EH (cell line): ENCODE results near the gene TAB2.
"Not testable (repeated sequence)": the region's sequence is repeated elsewhere in the genome, so short reads cannot be mapped to it uniquely, and the experiment has no call there.

Experiments
- DNase-seq: peaks from one replicate; pipeline ENCODE4 v3.0.0-alpha.2; 2015; ENCODE audit warnings: low read depth

Gene TAB2

GRCh38 chr6:149444360-149445094 is 127.0 kb downstream of the TAB2 start:
- not testable (repeated sequence) for DNase-seq

GRCh38 chr6:149445095-149445466 is 127.6 kb downstream of the TAB2 start:
- no peak for DNase-seq

GRCh38 chr6:149445573-149445972 is 128.1 kb downstream of the TAB2 start:
- DNase-seq: no peak

GRCh38 chr6:149446791-149447376 is 129.4 kb downstream of the TAB2 start:
- DNase-seq: no peak

- no peak for DNase-seq
Measured at GRCh38 chr6:149448821-149449453, 131.4 kb downstream of the TAB2 start.

- DNase-seq: no peak
Measured at GRCh38 chr6:149449831-149450678, 132.5 kb downstream of the TAB2 start.

GRCh38 chr6:149450679-149451375 is 133.3 kb downstream of the TAB2 start:
- peak; percentile 23 for DNase-seq

GRCh38 chr6:149451376-149452036 is 134.0 kb downstream of the TAB2 start:
- no peak for DNase-seq

GRCh38 chr6:149452037-149452939 is 134.8 kb downstream of the TAB2 start:
- no peak for DNase-seq

- no peak for DNase-seq
Measured at GRCh38 chr6:149453597-149454345, 136.3 kb downstream of the TAB2 start.

- peak; percentile 97 for DNase-seq
Measured at GRCh38 chr6:149454346-149454848, 136.9 kb downstream of the TAB2 start.

- DNase-seq: no peak
Measured at GRCh38 chr6:149455031-149455732, 137.7 kb downstream of the TAB2 start.

GRCh38 chr6:149456311-149457021 is 139.0 kb downstream of the TAB2 start:
- no peak for DNase-seq

- DNase-seq: no peak
Measured at GRCh38 chr6:149457316-149457884, 139.9 kb downstream of the TAB2 start.

GRCh38 chr6:149458196-149458595 is 140.7 kb downstream of the TAB2 start:
- peak; percentile 14 for DNase-seq

GRCh38 chr6:149458806-149459205 is 141.3 kb downstream of the TAB2 start:
- no peak for DNase-seq

GRCh38 chr6:149459761-149460160 is 142.2 kb downstream of the TAB2 start:
- DNase-seq: peak; percentile 74

- not testable (repeated sequence) for DNase-seq
Measured at GRCh38 chr6:149460249-149460648, 142.7 kb downstream of the TAB2 start.
